Stimulated activated CD4-positive, alpha-beta T cell treated with anti-CD3 and anti-CD28 coated beads, Interleukin-2, amount 100 ng/mL, for 4 hours (primary cell): ENCODE measurements around the gene EIF3CL.
"Not testable (repeated sequence)": the region's sequence is repeated elsewhere in the genome, so short reads cannot be mapped to it uniquely, and the experiment has no call there.

Experiments
- DNase-seq: peaks from one replicate; pipeline ENCODE4 v3.0.0-alpha.2; 2020; ENCODE audit warnings: low read depth

The EIF3CL gene

GRCh38 chr16:28363408-28363807, 40.2 kb downstream of the EIF3CL start, which contains the start of gene NPIPB6:
NPIPB6 (minus strand) TSS chr16:28363508; CDS start chr16:28362822, 686 bp downstream.
- DNase-seq, result not testable (repeated sequence)

GRCh38 chr16:28362600-28362999, 41.0 kb downstream of the EIF3CL start:
- DNase-seq, result not testable (repeated sequence)

- not testable (repeated sequence) for DNase-seq
Observed at GRCh38 chr16:28338230-28338629, 65.4 kb downstream of the EIF3CL start.

- not testable (repeated sequence) for DNase-seq
Observed at GRCh38 chr16:28336940-28337710, 66.5 kb downstream of the EIF3CL start.

- DNase-seq, result not testable (repeated sequence)
Observed at GRCh38 chr16:28335678-28336077, 68.0 kb downstream of the EIF3CL start.

- not testable (repeated sequence) for DNase-seq
Observed at GRCh38 chr16:28332632-28333031, 71.0 kb downstream of the EIF3CL start.

GRCh38 chr16:28330981-28331380, 72.7 kb downstream of the EIF3CL start:
- DNase-seq, result not testable (repeated sequence)

- DNase-seq, result not testable (repeated sequence)
Observed at GRCh38 chr16:28330232-28330631, 73.4 kb downstream of the EIF3CL start.
